NT2/D1 (cell line): ENCODE measurements around the gene TRAM2.

Experiments used
- DNase-seq: peaks from one replicate; pipeline ENCODE4 v3.0.0-alpha.2; 2011; ENCODE audit warnings: low read depth, low spot score
- H3K27me3 ChIP-seq: 2 replicates; pipeline ENCODE4 v1.6.0; 2011; ENCODE audit warnings: mild to moderate bottlenecking; ENCODE audit not compliant: insufficient read length, insufficient read depth
- H3K36me3 ChIP-seq: 2 replicates; pipeline ENCODE4 v1.6.1; 2011; ENCODE audit warnings: mild to moderate bottlenecking, low read length, mixed read lengths; ENCODE audit not compliant: insufficient read depth, insufficient read length
- H3K4me1 ChIP-seq: 2 replicates; pipeline ENCODE4 v1.5.1; 2011; ENCODE audit not compliant: insufficient read depth, insufficient read length
- H3K4me3 ChIP-seq: 2 replicates; pipeline ENCODE4 v1.5.1; 2011; ENCODE audit warnings: low read depth; ENCODE audit not compliant: insufficient read length
- H3K9ac ChIP-seq: 2 replicates; pipeline ENCODE4 v1.6.0; 2011; ENCODE audit warnings: low read depth; ENCODE audit not compliant: insufficient read length
- H3K9me3 ChIP-seq: 2 replicates; pipeline ENCODE4 v1.5.1; 2011; ENCODE audit warnings: mild to moderate bottlenecking, low read length; ENCODE audit not compliant: insufficient read depth
- SUZ12 ChIP-seq: IDR thresholded peaks from 2 replicates; pipeline ENCODE4 v1.6.1; 2011; ENCODE audit not compliant: insufficient read length, insufficient read depth; ENCODE audit errors: extremely low read depth
- YY1 ChIP-seq: IDR thresholded peaks from 2 replicates; pipeline ENCODE4 v1.6.1; 2011; ENCODE audit not compliant: insufficient read length, insufficient read depth
- ZNF274 ChIP-seq: IDR thresholded peaks from 2 replicates; pipeline ENCODE4 v1.6.1; 2011; ENCODE audit warnings: mild to moderate bottlenecking, low read depth, low read length

The TRAM2 gene

DNA sequence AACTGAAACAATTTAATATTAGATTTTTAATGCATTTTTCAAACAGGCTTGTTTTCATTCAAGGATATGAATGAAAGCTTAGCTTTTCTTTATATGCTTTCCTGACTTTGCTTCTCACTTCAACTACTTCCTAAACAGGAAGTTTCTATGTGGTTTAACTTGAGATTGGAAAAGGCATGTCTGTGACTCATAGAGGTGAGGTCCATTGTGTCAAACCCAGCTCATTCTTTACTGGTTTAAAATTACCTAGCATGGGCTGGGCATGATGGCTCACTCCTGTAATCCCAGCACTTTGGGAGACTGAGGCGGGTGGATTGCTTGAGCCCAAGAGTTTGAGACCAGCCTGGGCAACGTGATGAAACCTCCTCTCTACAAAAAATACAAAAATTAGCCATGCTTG lies 122.3 kb downstream of the TRAM2 start:
- TF ChIP-seq SUZ12 (no peak), ZNF274 (no peak), YY1 (no peak)
- H3K36me3 ChIP-seq, result no peaks in the 10 kb centered on the region
- H3K4me3 ChIP-seq, result no peak overlapping the region
- DNase-seq, result no peak
- H3K9ac ChIP-seq, result no peak overlapping the region
- H3K27me3 ChIP-seq, result no peaks in the 10 kb centered on the region
- no peaks in the 10 kb centered on the region for H3K4me1 ChIP-seq
- 0 out of 2 replicates have a peak, but pooled peaks cover 9% of the 10 kb centered on the region for H3K9me3 ChIP-seq
